Activated effector memory CD4-positive, alpha-beta T cell treated with Interleukin-2 at 50 U/mL for 16 hours (primary cell): ENCODE data around the gene AGBL4.

Source experiments
- DNase-seq: peaks from one replicate; pipeline ENCODE4 v3.0.0-alpha.2; 2020

Gene AGBL4

GRCh38 chr1:48873944-48874343, 1149.8 kb downstream of the AGBL4 start:
- DNase-seq: no peak

GRCh38 chr1:48870596-48870995, 1153.2 kb downstream of the AGBL4 start:
- DNase-seq: no peak

- no peak for DNase-seq
Measured at GRCh38 chr1:48869116-48869893, 1154.4 kb downstream of the AGBL4 start.

GRCh38 chr1:48864913-48865312, 1158.8 kb downstream of the AGBL4 start:
- no peak for DNase-seq

- no peak for DNase-seq
Measured at GRCh38 chr1:48859456-48859855, 1164.3 kb downstream of the AGBL4 start.

- DNase-seq: no peak
Measured at GRCh38 chr1:48858200-48858920, 1165.4 kb downstream of the AGBL4 start.

GRCh38 chr1:48853006-48853405, 1170.7 kb downstream of the AGBL4 start:
- DNase-seq: no peak

- DNase-seq: no peak
Measured at GRCh38 chr1:48851638-48852037, 1172.1 kb downstream of the AGBL4 start.

- no peak for DNase-seq
Measured at GRCh38 chr1:48848035-48848434, 1175.7 kb downstream of the AGBL4 start.

GRCh38 chr1:48846441-48846840, 1177.3 kb downstream of the AGBL4 start:
- no peak for DNase-seq

GRCh38 chr1:48844187-48844586, 1179.6 kb downstream of the AGBL4 start:
- no peak for DNase-seq

GRCh38 chr1:48841966-48842365, 1181.8 kb downstream of the AGBL4 start:
- no peak for DNase-seq

GRCh38 chr1:48841461-48841860, 1182.3 kb downstream of the AGBL4 start:
- DNase-seq: no peak

GRCh38 chr1:48831120-48831978, 1192.4 kb downstream of the AGBL4 start:
- no peak for DNase-seq

GRCh38 chr1:48830715-48831114, 1193.0 kb downstream of the AGBL4 start:
- no peak for DNase-seq

- DNase-seq: no peak
Measured at GRCh38 chr1:48829446-48829845, 1194.3 kb downstream of the AGBL4 start.

GRCh38 chr1:48823168-48823567, 1200.6 kb downstream of the AGBL4 start:
- no peak for DNase-seq

- no peak for DNase-seq
Measured at GRCh38 chr1:48820491-48820890, 1203.3 kb downstream of the AGBL4 start.

- no peak for DNase-seq
Measured at GRCh38 chr1:48817505-48818114, 1206.1 kb downstream of the AGBL4 start.

- no peak for DNase-seq
Measured at GRCh38 chr1:48810740-48811139, 1213.0 kb downstream of the AGBL4 start.

- no peak for DNase-seq
Measured at GRCh38 chr1:48808496-48808895, 1215.3 kb downstream of the AGBL4 start.

GRCh38 chr1:48807554-48808260, 1216.0 kb downstream of the AGBL4 start:
- no peak for DNase-seq
